VCaP (cell line): ENCODE measurements around the gene RASA3.

Source experiments
- H3K27ac ChIP-seq: fragments of 450-650 bp; 2 replicates; pipeline ENCODE4 v1.5.1; 2017
- TF ChIP-seq, protein P1 (sequence below): fragments of 450-650 bp; conservative IDR thresholded peaks from 2 replicates; pipeline ENCODE4 v1.5.1; 2017; ENCODE audit warnings: mild to moderate bottlenecking, moderate library complexity

RASA3 gene

DNA sequence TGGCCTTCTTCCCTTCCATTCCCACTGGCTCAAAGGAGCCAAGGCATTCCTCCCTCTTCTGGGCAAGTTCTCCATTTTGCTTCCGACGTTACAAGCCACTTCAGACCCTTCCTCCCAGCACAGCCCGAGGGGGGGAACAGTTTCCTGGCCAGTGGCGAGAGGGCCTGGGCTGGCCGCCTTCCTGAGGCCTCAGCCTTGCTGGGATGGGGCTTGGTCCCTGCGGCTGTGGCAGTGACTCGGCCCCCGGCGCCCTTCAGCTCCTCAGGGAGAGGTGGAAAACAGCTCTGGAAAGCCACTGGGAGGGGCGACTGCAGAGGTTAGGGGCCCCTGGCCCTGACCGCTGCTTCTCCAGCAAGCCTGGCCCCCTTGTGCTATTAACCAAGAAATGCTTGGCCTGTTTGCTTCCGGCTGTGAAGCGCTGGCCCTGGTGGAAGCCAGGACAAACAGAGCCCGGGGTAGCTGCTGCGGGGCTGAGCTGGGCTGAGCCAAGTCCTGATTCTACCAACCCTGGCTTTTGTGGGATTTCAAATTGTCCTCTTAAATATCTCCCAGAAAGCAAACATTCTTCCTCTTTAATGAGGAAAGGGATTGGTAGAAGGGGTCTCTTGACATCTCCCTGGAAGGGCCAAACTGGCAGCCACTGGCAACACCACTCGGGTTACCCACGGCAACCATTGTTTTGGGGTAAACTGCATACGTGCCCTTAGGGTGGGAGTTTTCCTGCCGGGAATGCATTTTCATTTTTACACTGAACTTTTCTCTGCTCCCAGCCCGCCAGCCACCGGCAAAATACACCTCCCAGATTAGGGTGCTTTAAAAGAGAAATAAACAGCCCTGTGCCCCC lies 197.2 kb downstream of the RASA3 start:
- TF ChIP-seq, protein P1, sequence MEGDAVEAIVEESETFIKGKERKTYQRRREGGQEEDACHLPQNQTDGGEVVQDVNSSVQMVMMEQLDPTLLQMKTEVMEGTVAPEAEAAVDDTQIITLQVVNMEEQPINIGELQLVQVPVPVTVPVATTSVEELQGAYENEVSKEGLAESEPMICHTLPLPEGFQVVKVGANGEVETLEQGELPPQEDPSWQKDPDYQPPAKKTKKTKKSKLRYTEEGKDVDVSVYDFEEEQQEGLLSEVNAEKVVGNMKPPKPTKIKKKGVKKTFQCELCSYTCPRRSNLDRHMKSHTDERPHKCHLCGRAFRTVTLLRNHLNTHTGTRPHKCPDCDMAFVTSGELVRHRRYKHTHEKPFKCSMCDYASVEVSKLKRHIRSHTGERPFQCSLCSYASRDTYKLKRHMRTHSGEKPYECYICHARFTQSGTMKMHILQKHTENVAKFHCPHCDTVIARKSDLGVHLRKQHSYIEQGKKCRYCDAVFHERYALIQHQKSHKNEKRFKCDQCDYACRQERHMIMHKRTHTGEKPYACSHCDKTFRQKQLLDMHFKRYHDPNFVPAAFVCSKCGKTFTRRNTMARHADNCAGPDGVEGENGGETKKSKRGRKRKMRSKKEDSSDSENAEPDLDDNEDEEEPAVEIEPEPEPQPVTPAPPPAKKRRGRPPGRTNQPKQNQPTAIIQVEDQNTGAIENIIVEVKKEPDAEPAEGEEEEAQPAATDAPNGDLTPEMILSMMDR = no peak
- no peak overlapping the region for H3K27ac ChIP-seq

DNA sequence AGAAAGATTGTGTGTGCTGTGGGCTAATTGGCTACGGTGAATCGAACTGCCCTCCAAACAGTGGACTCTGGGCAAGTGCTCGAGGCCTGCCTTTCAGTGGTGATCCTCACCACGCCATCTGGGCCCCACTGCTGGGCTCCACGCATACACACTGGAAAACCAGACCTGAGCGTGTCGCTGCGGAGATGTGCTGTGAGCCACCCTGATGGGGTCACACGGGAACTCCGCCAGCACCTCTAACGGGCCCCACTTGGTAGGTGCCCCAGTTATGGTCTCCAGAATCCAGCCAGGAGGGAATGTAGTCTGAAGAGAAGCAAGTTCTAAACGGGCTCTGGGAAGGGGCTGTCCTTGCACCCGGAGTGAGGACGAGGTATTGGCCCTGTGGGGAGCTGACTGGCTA lies 197.8 kb downstream of the RASA3 start:
- no peak overlapping the region for H3K27ac ChIP-seq
- TF ChIP-seq, protein P1 = no peak

DNA sequence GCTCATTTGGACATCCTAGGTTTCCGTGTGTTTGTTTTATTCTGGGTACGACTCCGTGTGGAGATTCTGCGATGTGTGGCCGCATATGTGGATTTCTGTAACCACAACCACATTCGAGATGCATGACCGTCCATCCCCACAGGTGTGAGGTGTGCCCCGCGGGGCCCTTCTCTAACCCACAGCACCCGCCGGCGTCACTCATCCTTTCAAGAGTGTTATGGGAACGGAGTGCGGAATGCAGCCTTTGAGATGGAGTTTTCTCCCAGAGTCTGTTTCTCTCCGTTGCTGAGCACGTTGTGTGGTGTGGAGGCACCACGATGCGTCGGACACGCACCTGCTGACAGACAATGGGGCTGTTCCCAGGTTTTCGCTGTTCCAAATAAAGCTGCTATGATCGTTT lies 198.5 kb downstream of the RASA3 start:
- TF ChIP-seq, protein P1 = no peak
- no peak overlapping the region for H3K27ac ChIP-seq

DNA sequence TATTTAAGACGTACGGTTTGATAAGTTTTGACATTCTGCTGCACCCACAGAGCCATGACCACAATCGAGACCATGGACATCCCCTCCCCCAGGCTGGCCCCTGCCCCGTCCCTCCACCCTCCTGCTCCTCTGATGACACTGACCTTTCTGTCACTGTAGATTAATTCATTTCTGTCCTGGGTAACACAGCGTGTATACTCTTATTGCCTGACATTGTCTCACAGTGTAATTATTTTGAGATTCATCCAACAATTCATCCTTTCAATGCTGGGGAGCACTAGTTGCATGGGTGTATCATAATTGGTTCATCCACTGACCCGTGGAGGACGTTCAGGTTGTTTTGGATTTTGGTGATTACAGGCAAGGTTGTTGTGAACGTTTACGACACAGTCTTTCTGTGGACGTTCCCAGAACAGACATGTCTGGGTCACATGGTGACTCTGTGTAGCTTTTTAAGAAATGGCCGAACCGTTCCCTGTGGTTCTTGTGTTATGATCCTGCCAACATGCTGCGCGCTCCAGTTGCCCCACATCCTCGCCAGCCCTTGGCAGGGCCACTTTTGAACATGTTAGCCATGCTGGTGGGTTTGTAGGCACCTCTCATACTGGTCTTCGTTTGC lies 200.5 kb downstream of the RASA3 start:
- no peak overlapping the region for H3K27ac ChIP-seq
- TF ChIP-seq, protein P1 = no peak

DNA sequence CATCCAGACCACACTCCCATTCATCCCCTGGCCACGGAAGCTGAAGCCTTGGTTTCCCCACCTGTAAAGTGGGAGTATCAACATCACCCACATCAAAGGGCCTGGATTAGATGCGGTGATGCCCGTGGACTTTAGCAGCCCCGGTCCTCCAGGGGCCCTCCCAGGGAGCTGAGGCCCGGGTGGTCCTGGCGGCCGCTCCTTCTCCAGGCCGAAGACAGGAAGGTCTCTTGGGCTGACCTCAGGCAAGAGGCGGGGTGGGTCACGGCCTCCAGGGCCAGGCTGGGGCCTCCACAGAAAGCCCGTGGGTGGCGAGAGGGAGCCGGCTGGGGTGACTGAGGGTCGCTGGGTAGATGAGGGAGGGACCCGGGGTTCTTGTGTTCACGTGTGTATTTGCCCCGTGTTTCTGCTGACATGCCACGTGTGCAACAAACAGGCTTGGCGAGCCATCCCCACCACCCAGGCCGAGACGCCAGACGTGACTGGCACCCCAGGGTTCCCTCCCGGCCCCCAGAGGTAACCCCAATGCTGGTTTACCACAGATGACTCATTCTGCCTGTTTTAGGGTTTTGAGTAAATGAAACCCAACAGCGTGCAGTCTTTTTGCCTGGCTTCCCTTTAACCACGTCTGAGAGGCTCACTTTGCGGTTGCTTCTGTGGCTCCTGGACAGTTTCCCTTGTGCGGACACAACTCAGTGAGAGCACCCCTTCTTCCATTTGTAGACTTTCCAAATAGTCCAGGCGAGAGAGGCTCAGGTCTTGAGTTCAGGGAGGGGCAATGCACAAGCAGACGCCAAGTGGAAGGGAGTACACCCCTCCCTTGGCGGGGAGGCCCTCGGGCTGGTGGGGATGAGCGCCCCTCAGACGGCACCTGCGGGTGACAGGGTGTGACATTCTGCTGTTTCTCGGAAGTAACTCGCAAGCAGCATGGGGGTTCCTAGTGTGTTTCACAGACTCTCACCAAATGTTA lies 201.5 kb downstream of the RASA3 start:
- no peak overlapping the region for H3K27ac ChIP-seq
- TF ChIP-seq, protein P1 = no peak

DNA sequence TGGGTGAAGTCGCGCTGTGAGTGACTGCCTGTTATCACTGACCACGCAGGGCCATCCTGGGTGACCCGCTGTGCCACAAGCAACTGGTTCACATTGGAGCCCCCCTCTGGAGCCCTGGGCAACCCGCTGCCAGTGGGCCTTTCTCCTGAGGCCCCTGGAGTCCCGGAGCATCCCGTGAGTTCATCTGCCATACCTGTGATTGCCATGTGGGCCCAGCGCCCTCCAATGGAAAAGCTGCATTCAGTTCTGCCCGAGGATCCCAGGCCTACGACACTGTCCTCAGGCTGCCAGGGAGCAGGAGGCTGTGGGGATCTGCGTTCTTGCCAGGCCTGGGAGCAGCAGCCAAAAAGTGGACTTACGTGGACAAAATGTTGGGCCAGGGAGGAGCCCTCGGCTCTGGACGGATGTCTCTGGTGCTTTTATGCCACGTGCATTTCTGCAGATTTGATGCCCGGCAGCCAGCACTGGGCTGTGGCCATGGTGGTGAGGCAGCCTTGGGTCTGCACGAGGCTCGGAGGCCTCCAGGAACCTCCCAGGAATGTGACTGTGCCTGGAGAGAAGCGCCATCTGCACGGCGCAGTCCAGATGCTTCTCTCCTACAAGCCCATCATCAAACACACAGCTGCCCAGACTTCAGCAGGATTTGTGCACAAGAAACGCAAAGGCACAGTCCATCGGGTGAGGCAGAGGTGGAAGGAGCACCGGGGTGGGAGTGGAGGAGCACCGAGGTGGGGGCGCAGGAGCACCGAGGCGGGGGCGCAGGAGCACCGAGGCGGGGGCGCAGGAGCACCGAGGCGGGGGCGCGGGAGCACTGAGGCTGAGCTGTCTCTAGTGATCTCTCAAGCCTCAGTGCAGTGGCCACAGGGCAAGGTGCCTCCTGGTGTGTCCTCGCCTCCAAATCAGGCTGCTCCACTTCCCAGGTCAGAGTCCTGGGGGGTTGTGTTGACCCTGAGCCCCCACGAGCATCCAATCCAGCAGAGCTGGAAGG lies 202.5 kb downstream of the RASA3 start:
- TF ChIP-seq, protein P1 = no peak
- H3K27ac ChIP-seq = no peak overlapping the region
